PFSK-1 (cell line): ENCODE data around the gene MGA.

Source experiments
- FOXP2 ChIP-seq: optimal IDR thresholded peaks from 2 replicates; pipeline ENCODE3; 2011; ENCODE audit warnings: borderline replicate concordance, control low read depth, inconsistent platforms; ENCODE audit not compliant: insufficient read depth; ENCODE audit errors: extremely low read length, extremely low read depth
- POLR2AphosphoS5 ChIP-seq: IDR thresholded peaks from 2 replicates; pipeline ENCODE4 v1.6.1; 2012; ENCODE audit warnings: low read depth, mild to moderate bottlenecking, control low read depth, low read length, moderate library complexity
- REST ChIP-seq, 2 experiments: IDR thresholded peaks; 2 replicates each; pipeline versions ENCODE4 v1.6.1 to v1.8.0; 2011 to 2012; ENCODE audit warnings: low read depth in 2 of 2, low read length in 2 of 2, control low read depth in 1 of 2, inconsistent platforms in 1 of 2, mild to moderate bottlenecking in 1 of 2, moderate library complexity in 1 of 2; ENCODE audit not compliant: insufficient read depth in 1 of 2
- SIN3A ChIP-seq: IDR thresholded peaks from 2 replicates; pipeline ENCODE4 v1.6.1; 2012; ENCODE audit warnings: mild to moderate bottlenecking, low read length, moderate library complexity, borderline replicate concordance; ENCODE audit not compliant: insufficient read depth
- TAF1 ChIP-seq: IDR thresholded peaks from 2 replicates; pipeline ENCODE4 v1.6.1; 2012; ENCODE audit warnings: low read length, control low read depth, borderline replicate concordance; ENCODE audit not compliant: insufficient read depth

GRCh38 chr15:41804916-41805666 lies 144.9 kb downstream of the MGA start:
- TF ChIP-seq SIN3A = no peak
- no peak for TF ChIP-seq TAF1
- TF ChIP-seq POLR2AphosphoS5 = no peak
- TF ChIP-seq REST (IDR thresholded peaks at IDR 0.05; ENCODE audit: insufficient read depth in 1 of 2, low read depth in 2 of 2, low read length in 2 of 2) = no peak
- TF ChIP-seq FOXP2 = no peak
